Ishikawa (cell line): ENCODE data around the gene MAD1L1.

Source experiments
- CREB1 ChIP-seq: IDR thresholded peaks from 2 replicates; pipeline ENCODE4 v1.6.1; 2012; ENCODE audit warnings: low read depth
- EP300 ChIP-seq: IDR thresholded peaks from 2 replicates; pipeline ENCODE4 v1.6.1; 2012; ENCODE audit warnings: borderline replicate concordance
- RAD21 ChIP-seq: IDR thresholded peaks from 2 replicates; pipeline ENCODE4 v1.6.1; 2012; ENCODE audit warnings: low read depth
- TEAD4 ChIP-seq: IDR thresholded peaks from 2 replicates; pipeline ENCODE4 v1.6.1; 2012
- TF ChIP-seq, protein P1 (sequence below): IDR thresholded peaks from 2 replicates; pipeline ENCODE4 v1.6.1; 2012

DNA sequence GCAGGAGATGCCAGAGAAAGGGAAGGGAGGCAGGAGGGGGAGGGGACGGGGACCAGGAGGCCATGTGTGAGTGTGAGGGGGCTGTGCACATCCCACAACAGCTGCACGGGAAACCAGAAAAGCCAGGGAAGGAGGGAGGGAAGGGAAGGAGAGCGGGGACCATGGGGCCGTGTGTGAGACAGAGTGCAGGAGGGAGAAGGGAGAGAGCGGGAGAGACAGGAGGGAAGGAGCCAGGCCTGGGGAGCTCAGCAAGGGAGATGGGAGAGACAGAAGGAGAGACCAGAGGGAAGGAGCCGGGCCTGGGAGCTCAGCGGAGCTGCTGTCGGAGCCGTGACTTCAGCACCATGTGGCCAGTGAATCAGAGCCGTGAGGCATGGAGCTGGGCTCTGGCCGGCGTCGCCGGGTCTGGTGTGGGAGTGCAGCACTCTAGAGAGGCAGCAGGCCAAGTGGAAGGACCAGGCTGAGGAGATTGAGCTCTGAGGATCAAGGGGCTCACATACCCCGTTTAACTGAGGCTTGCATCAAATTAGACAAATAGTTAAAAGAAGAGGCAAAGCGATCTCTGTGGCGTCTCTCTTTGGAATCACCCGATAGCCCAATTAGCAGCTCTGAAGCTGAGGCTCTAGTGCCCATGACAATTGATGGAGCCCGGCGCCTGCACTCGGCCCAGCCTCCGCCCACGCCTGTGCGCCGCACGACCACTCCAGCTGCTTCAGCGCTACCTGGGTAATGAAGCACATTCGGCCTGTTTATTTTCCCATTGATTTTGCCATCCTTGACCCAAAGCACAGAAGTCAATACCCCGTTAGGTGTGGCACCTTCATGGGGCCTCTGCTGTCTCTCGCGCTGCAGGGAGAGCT, 150.4 kb downstream of the MAD1L1 start:
- TF ChIP-seq CREB1 = no peak
- TF ChIP-seq TEAD4 = no peak
- no peak for TF ChIP-seq EP300
- no peak for TF ChIP-seq RAD21
- TF ChIP-seq, protein P1, sequence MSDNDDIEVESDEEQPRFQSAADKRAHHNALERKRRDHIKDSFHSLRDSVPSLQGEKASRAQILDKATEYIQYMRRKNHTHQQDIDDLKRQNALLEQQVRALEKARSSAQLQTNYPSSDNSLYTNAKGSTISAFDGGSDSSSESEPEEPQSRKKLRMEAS = no peak
